BLaER1 treated with 17β-estradiol and CSF1 and Interleukin-3, amounts not matched to agents 10 nM and 100 nM (cell line): ENCODE data around the gene RHBDF2.

Experiments
- H3K27ac ChIP-seq, 11 experiments: shearing (Covaris generic); formaldehyde crosslinking; 2 replicates each; pipeline ENCODE4 v1.8.1; 2022
- H3K27me3 ChIP-seq, 11 experiments: shearing (Covaris generic); formaldehyde crosslinking; 2 replicates each; pipeline ENCODE4 v1.8.1; 2022
- H3K36me3 ChIP-seq, 11 experiments: shearing (Covaris generic); formaldehyde crosslinking; 2 replicates each; pipeline ENCODE4 v1.8.1; 2022
- H3K4me1 ChIP-seq, 10 experiments: shearing (Covaris generic); formaldehyde crosslinking; 2 replicates each; pipeline ENCODE4 v1.8.1; 2022
- H3K4me2 ChIP-seq, 11 experiments: shearing (Covaris generic); formaldehyde crosslinking; 2 replicates each; pipeline ENCODE4 v1.8.1; 2022
- H3K4me3 ChIP-seq, 10 experiments: shearing (Covaris generic); formaldehyde crosslinking; 2 replicates each; pipeline ENCODE4 v1.8.1; 2022
- H3K9ac ChIP-seq, 11 experiments: shearing (Covaris generic); formaldehyde crosslinking; 2 replicates each; pipeline ENCODE4 v1.8.1; 2022
- H3K9me3 ChIP-seq, 11 experiments: shearing (Covaris generic); formaldehyde crosslinking; replicated peaks in 1 of 11; 2 replicates each; pipeline ENCODE4 v1.8.1; 2022
- H4K20me1 ChIP-seq, 11 experiments: shearing (Covaris generic); formaldehyde crosslinking; 2 replicates each; pipeline ENCODE4 v1.8.1; 2022
- Cebpa-rat ChIP-seq, 11 experiments: shearing (Covaris generic); IDR thresholded peaks; 2 replicates each; pipeline ENCODE4 v1.8.1; 2022

The RHBDF2 gene

DNA sequence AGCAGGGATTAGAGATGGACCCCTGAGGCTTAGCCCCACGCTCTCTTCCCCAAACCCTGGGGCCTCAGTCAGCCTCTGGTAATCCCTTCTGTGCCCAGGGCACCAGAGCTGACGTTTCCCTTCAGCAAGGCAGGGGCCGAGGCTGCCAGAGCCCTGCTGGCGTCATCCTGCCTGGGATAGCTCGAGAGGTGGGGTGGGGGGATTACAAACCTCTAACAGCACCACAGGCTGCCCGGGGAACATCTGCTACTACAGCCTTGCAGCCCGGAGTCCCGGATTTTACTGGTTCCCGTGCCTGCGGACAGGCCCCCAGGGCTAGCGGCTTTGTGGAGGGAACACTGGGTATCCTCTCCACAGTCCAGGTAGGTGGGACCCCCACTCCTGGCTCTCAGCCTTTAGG is 33.9 kb downstream of the RHBDF2 start, which contains the start of gene AANAT:
AANAT (plus strand) TSS at position 238 of the 400 bp plus-strand sequence. CDS start 1,144 bp downstream, outside the sequence.
- H3K27me3 ChIP-seq, result no peaks in the 10 kb centered on the region
- H3K27ac ChIP-seq, result no peak within 1 kb of the TSS
- TF ChIP-seq Cebpa-rat (IDR thresholded peaks at IDR 0.05), result no peak
- peak within 1 kb of the TSS; percentile 26 to 65 (median 46); a peak in 20 of 22 replicates for H3K4me2 ChIP-seq
- H3K4me3 ChIP-seq, result no peak within 1 kb of the TSS
- H3K4me1 ChIP-seq, result peaks cover 20 to 51% (median 39%) of the 10 kb centered on the region in 10 experiments
- H4K20me1 ChIP-seq, result peaks cover 0 to 34% (median 0%) of the 10 kb centered on the region in 11 experiments; a peak in 4 of 22 replicates
- peaks cover 16 to 42% (median 31%) of the 10 kb centered on the region in 11 experiments for H3K36me3 ChIP-seq
- no peaks in the 10 kb centered on the region for H3K9me3 ChIP-seq
- H3K9ac ChIP-seq, result peak within 1 kb of the TSS in 5 of 11 experiments; percentile 5 to 41 (median 15); a peak in 4 of 22 replicates

DNA sequence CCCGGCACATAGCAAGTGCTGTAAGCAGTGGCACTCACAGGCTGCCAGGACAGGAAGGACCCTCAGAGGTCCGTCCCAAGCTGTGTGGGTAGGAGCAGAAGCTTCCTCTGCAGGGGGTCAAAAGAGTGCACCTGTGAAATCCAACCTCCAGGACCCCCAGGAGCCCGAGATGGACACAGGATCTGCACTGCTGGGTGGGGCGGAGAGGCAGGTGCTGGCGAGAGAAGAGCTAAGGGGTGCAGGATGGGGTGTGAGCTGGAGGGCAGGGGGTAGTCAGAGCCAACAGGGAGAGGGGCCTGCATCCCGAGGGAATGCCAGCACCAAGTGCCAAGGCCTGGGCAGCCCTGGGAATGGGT is 34.5 kb downstream of the RHBDF2 start:
- no peaks in the 10 kb centered on the region for H3K27me3 ChIP-seq
- H3K27ac ChIP-seq, result no peak overlapping the region
- no peak for TF ChIP-seq Cebpa-rat (IDR thresholded peaks at IDR 0.05)
- peak overlapping the region in 10 of 11 experiments; percentile 26 to 63 (median 40); a peak in 15 of 22 replicates for H3K4me2 ChIP-seq
- no peak overlapping the region for H3K4me3 ChIP-seq
- peaks cover 0 to 28% (median 0%) of the 10 kb centered on the region in 11 experiments; a peak in 4 of 22 replicates for H4K20me1 ChIP-seq
- H3K4me1 ChIP-seq, result peaks cover 22 to 55% (median 44%) of the 10 kb centered on the region in 10 experiments
- H3K36me3 ChIP-seq, result peaks cover 10 to 36% (median 25%) of the 10 kb centered on the region in 11 experiments
- H3K9me3 ChIP-seq, result no peaks in the 10 kb centered on the region
- no peak overlapping the region; a peak in 1 of 22 replicates for H3K9ac ChIP-seq

DNA sequence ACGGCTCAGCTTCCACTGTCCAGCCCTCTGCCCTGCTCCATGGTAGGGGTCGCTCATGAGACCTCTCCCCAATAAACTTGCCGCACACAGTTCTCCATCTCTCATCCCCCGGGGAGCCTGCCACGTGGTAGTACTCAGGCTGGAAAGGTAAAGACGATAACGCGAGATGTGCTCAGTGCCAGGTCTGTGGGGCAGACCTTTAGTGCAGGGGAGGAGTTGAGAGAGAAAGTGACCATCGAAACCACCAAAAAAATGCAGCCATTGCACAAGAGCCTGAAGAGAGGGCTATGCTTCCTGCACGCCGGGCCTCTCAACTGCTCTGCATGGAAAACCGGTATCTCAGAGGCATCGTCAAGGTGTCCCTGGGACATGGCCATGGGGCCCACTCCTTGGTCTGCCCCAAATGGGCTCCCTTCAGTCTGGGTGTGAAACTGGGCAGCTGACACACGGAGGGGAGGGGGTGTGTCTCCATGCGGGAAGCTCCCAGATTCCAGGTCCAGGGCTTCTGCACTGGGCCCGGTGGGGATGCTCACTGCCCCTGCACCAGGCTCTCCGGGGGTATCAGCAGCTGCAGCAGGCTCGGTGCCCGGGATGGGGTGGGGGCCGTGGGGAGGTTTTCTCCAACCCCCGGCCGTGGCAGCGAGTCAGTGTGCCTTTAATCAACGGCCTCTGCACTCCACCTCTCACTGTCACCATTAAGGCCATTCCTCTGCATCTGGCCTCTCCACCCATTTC is 38.5 kb downstream of the RHBDF2 start:
- Histone ChIP-seq H3K4me3 (no peak overlapping the region), H3K4me1 (peaks cover 30 to 52% (median 42%) of the 10 kb centered on the region in 10 experiments), H3K27ac (no peak overlapping the region), H3K36me3 (no peaks in the 10 kb centered on the region), H4K20me1 (no peaks in the 10 kb centered on the region; a peak in 1 of 22 replicates), H3K9ac (no peak overlapping the region; a peak in 2 of 22 replicates), H3K9me3 (no peaks in the 10 kb centered on the region), H3K4me2 (no peak overlapping the region), H3K27me3 (no peaks in the 10 kb centered on the region)
- no peak for TF ChIP-seq Cebpa-rat (IDR thresholded peaks at IDR 0.05)

DNA sequence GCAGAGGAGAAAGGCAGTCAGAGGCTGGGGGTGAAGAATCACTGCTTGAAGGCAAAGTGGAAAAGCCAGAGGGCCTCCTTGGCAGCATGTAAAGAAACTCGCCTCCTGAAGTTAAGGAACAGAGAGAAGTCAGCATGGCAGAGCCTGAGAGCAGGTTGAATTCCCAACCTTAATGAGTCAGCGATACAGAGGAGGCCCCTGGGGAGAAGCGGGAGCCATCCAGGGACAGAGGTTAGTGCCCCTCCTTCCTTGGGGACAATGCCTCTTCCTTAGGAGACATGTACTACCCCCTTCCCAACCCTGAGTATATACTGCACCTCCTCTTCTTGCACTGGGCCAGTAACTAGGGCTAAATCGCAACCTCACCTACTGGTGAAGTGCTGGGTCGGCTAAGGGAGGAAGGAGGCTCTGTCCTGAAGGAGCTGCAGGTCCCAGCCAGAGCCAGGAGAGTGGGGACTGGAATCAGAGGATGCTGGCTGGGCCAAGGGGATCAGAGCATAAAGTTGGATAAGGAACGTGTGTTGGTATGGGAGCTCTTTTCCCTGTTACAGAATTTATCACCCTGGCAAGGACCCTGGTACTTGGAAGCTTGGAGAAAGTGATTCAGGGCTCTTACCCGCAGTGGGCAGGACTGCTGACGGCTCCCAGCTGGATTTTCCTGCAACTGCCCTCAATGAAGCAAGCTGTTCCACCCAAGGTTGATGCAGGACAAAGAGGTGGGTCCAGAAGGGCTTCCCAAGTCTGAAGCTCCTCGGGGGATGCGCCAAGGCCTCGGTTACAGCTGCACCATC is 39.3 kb downstream of the RHBDF2 start:
- peak overlapping the region; percentile 1 to 56 (median 46); a peak in 16 of 22 replicates for H3K4me2 ChIP-seq
- H3K27me3 ChIP-seq, result no peaks in the 10 kb centered on the region
- TF ChIP-seq Cebpa-rat (IDR thresholded peaks at IDR 0.05), result no peak

DNA sequence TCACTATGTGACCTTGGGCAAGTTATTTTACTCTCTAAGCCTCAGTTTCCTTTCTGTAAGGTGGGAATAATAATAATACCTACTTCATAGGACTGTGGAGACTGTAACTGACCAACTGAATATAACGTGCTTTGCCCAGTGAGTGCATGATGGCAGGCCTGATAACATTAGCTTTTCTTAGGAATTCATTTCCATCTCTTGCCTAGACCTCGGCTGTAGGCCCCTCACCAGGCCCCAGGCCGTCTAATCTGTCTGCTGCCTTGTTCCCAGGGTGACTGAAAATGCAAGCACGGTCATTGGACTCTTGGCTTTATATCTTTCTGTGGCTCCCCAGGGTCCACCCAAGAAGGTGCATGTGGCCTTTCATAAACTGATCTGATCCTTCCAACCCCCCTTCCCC is 41.5 kb downstream of the RHBDF2 start:
- no peak overlapping the region for H3K4me2 ChIP-seq
- no peak overlapping the region for H3K27ac ChIP-seq
- H3K27me3 ChIP-seq, result no peaks in the 10 kb centered on the region
- H3K9ac ChIP-seq, result peak overlapping the region in 1 of 11 experiments; percentile 2; a peak in 1 of 22 replicates
- H3K4me3 ChIP-seq, result no peak overlapping the region
- H3K36me3 ChIP-seq, result no peaks in the 10 kb centered on the region
- no peaks in the 10 kb centered on the region for H4K20me1 ChIP-seq
- TF ChIP-seq Cebpa-rat (IDR thresholded peaks at IDR 0.05), result no peak
- H3K9me3 ChIP-seq, result no peaks in the 10 kb centered on the region
- peaks cover 9 to 28% (median 16%) of the 10 kb centered on the region in 10 experiments; a peak in 18 of 20 replicates for H3K4me1 ChIP-seq

More for the DNA sequence above, 39.3 kb downstream of the RHBDF2 start:
- no peak overlapping the region for H3K27ac ChIP-seq
- peaks cover 29 to 46% (median 35%) of the 10 kb centered on the region in 10 experiments for H3K4me1 ChIP-seq
- H3K9ac ChIP-seq, result peak overlapping the region in 3 of 11 experiments; percentile 14 to 41 (median 19); a peak in 3 of 22 replicates
- no peaks in the 10 kb centered on the region for H3K9me3 ChIP-seq
- H3K36me3 ChIP-seq, result no peaks in the 10 kb centered on the region
- H4K20me1 ChIP-seq, result no peaks in the 10 kb centered on the region; a peak in 1 of 22 replicates
- no peak overlapping the region for H3K4me3 ChIP-seq

DNA sequence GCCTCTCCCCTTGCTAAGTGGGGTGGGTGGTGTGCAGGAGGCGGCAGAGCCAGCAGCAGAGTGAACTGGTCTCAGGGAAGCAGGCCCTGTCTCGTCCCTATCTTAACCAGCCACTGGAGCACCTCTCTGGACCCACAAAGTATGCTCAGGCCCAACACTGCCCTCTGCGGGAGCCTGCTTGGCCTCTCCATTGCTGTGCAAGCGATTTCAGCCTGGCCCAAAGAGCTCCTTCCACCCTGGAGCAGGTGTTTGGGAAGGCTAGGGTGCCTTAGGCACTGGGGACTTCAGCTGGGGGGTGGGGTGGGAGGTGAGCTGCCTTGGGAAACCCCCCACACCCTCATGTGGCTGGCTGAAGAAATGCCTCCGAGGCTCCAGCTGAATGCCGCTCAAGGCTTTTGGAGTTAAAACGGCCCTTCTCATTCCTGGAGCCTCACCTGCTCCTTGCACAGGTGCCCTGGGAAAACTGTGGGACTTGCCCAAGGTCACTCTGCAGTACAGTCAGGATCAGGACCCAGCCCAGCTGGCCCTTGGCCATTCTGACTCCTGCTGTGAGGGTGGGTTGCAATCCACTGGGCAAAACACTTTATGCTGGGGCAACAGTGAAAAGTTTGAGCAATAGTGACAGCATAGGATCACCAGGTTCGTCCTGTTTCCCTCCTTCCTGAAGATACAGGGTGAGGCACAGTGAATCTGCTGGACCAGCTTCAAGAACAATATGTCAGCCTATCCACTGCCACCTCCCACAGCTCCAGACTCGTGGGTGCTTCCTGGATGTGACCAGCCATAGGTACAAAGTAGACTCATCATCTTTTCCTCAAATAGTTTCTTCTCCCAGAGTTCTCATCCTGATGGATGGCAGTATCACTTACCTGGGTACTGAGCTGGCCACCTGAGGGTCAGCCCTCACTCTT is 42.4 kb downstream of the RHBDF2 start:
- peak overlapping the region in 1 of 11 experiments; percentile 2; a peak in 1 of 22 replicates for H3K9ac ChIP-seq
- no peaks in the 10 kb centered on the region for H3K9me3 ChIP-seq
- H3K4me1 ChIP-seq, result peaks cover 9 to 28% (median 16%) of the 10 kb centered on the region in 10 experiments; a peak in 18 of 20 replicates
- H4K20me1 ChIP-seq, result no peaks in the 10 kb centered on the region
- H3K4me3 ChIP-seq, result no peak overlapping the region
- H3K27me3 ChIP-seq, result no peaks in the 10 kb centered on the region
- no peak overlapping the region for H3K4me2 ChIP-seq
- no peak overlapping the region for H3K27ac ChIP-seq
- H3K36me3 ChIP-seq, result no peaks in the 10 kb centered on the region
- TF ChIP-seq Cebpa-rat (IDR thresholded peaks at IDR 0.05), result no peak

DNA sequence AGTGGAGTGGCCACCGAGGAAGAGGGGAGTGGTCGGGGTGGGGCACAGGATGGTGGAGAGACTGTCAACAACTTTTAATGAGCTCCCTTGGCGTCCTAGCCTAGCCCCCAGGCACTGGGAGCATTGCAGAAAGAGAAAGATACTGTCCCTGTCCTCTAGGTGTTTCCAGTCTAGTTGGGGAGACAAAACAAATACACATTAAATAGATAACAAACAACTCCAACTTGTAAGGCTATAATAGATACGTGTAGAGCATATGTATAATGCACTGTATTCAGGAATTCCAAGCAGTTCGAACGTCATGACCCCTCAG is 47.8 kb downstream of the RHBDF2 start:
- H3K9me3 ChIP-seq, result no peaks in the 10 kb centered on the region
- H3K9ac ChIP-seq, result no peak overlapping the region; a peak in 1 of 22 replicates

More for the DNA sequence above, 47.8 kb downstream of the RHBDF2 start:
- Histone ChIP-seq H3K4me3 (peak overlapping the region in 9 of 10 experiments; percentile 91 to 99 (median 94); a peak in 17 of 20 replicates), H4K20me1 (peaks cover 38 to 45% (median 41%) of the 10 kb centered on the region in 11 experiments), H3K4me1 (peaks cover 26 to 37% (median 32%) of the 10 kb centered on the region in 10 experiments), H3K27ac (peak overlapping the region in 2 of 11 experiments; percentile 4 to 82; a peak in 2 of 22 replicates), H3K36me3 (no peaks in the 10 kb centered on the region; a peak in 1 of 22 replicates), H3K4me2 (peak overlapping the region in 5 of 11 experiments; percentile 21 to 99 (median 38); a peak in 7 of 22 replicates), H3K27me3 (no peaks in the 10 kb centered on the region)
- no peak for TF ChIP-seq Cebpa-rat (IDR thresholded peaks at IDR 0.05)
